ENCODE data around the gene BTNL8.

GRCh38 chr5:180860273-180860886, 38.6 kb upstream of the BTNL8 start:
- TF ChIP-seq CTCF (IDR thresholded peaks at IDR 0.05) (no peak), POLR2A (IDR thresholded peaks at IDR 0.05) (no peak)

Measured in tibial nerve (tissue), 3 donors.